Measurements from ENCODE around the gene ECE1. TPM values are rescaled to one million over a fixed set of nuclear protein-coding genes. Genes with fewer than 3 reads are reported as not detected.

Gene ECE1
- total and polyA plus RNA-seq, 2 of the 8 experiments (the other 6 are each of a cell fraction or from before 2014, with no cell fraction given) = 21.4 to 36.8 TPM

DNA sequence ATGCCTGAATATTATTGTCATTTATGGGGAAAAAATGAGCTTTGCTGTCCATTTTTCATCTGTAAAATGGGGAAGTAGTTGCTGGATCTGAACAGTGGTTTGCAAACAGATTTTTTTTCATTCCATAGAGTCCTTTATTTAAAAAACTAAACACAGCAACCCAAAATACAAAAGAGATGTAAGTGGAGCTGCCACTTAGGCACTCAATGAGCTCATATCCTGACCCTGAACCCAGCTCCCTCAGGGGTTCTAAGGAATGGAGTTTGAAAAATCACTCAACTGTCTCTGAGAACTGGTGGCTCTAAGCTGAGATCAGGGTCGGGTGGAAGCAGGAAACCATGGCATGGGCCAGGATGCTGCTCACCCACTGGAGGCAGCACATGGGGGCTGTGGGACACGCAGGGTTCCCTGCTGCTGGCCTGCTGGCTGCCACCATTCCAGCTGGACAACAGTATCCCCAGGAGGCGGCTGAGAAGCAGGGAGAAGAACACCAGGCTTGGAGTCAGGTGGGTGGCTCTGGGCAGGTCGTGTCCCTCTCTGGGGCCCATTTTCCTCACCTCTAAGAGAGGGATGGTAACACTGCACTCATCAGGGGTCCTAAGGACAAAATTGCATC lies 9.6 kb upstream of the ECE1 start (continued):
- TF ChIP-seq, protein P1, sequence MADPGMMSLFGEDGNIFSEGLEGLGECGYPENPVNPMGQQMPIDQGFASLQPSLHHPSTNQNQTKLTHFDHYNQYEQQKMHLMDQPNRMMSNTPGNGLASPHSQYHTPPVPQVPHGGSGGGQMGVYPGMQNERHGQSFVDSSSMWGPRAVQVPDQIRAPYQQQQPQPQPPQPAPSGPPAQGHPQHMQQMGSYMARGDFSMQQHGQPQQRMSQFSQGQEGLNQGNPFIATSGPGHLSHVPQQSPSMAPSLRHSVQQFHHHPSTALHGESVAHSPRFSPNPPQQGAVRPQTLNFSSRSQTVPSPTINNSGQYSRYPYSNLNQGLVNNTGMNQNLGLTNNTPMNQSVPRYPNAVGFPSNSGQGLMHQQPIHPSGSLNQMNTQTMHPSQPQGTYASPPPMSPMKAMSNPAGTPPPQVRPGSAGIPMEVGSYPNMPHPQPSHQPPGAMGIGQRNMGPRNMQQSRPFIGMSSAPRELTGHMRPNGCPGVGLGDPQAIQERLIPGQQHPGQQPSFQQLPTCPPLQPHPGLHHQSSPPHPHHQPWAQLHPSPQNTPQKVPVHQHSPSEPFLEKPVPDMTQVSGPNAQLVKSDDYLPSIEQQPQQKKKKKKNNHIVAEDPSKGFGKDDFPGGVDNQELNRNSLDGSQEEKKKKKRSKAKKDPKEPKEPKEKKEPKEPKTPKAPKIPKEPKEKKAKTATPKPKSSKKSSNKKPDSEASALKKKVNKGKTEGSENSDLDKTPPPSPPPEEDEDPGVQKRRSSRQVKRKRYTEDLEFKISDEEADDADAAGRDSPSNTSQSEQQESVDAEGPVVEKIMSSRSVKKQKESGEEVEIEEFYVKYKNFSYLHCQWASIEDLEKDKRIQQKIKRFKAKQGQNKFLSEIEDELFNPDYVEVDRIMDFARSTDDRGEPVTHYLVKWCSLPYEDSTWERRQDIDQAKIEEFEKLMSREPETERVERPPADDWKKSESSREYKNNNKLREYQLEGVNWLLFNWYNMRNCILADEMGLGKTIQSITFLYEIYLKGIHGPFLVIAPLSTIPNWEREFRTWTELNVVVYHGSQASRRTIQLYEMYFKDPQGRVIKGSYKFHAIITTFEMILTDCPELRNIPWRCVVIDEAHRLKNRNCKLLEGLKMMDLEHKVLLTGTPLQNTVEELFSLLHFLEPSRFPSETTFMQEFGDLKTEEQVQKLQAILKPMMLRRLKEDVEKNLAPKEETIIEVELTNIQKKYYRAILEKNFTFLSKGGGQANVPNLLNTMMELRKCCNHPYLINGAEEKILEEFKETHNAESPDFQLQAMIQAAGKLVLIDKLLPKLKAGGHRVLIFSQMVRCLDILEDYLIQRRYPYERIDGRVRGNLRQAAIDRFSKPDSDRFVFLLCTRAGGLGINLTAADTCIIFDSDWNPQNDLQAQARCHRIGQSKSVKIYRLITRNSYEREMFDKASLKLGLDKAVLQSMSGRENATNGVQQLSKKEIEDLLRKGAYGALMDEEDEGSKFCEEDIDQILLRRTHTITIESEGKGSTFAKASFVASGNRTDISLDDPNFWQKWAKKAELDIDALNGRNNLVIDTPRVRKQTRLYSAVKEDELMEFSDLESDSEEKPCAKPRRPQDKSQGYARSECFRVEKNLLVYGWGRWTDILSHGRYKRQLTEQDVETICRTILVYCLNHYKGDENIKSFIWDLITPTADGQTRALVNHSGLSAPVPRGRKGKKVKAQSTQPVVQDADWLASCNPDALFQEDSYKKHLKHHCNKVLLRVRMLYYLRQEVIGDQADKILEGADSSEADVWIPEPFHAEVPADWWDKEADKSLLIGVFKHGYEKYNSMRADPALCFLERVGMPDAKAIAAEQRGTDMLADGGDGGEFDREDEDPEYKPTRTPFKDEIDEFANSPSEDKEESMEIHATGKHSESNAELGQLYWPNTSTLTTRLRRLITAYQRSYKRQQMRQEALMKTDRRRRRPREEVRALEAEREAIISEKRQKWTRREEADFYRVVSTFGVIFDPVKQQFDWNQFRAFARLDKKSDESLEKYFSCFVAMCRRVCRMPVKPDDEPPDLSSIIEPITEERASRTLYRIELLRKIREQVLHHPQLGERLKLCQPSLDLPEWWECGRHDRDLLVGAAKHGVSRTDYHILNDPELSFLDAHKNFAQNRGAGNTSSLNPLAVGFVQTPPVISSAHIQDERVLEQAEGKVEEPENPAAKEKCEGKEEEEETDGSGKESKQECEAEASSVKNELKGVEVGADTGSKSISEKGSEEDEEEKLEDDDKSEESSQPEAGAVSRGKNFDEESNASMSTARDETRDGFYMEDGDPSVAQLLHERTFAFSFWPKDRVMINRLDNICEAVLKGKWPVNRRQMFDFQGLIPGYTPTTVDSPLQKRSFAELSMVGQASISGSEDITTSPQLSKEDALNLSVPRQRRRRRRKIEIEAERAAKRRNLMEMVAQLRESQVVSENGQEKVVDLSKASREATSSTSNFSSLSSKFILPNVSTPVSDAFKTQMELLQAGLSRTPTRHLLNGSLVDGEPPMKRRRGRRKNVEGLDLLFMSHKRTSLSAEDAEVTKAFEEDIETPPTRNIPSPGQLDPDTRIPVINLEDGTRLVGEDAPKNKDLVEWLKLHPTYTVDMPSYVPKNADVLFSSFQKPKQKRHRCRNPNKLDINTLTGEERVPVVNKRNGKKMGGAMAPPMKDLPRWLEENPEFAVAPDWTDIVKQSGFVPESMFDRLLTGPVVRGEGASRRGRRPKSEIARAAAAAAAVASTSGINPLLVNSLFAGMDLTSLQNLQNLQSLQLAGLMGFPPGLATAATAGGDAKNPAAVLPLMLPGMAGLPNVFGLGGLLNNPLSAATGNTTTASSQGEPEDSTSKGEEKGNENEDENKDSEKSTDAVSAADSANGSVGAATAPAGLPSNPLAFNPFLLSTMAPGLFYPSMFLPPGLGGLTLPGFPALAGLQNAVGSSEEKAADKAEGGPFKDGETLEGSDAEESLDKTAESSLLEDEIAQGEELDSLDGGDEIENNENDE (IDR thresholded peaks at IDR 0.05; ENCODE audit: insufficient replicate concordance, low read length) = no peak
- TF ChIP-seq BACH1 (IDR thresholded peaks at IDR 0.05; ENCODE audit: low read length) = no peak
- no peak for TF ChIP-seq SUZ12 (IDR thresholded peaks at IDR 0.05; ENCODE audit: low read length)
- TF ChIP-seq HDAC2 (IDR thresholded peaks at IDR 0.05; ENCODE audit: borderline replicate concordance in 1 of 2, low read depth in 2 of 2, low read length in 2 of 2) = no peak
- no peak for TF ChIP-seq BCL11A (IDR thresholded peaks at IDR 0.05; ENCODE audit: low read depth in 2 of 2, low read length in 2 of 2)
- TF ChIP-seq, protein P2, sequence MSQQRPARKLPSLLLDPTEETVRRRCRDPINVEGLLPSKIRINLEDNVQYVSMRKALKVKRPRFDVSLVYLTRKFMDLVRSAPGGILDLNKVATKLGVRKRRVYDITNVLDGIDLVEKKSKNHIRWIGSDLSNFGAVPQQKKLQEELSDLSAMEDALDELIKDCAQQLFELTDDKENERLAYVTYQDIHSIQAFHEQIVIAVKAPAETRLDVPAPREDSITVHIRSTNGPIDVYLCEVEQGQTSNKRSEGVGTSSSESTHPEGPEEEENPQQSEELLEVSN (IDR thresholded peaks at IDR 0.05) = no peak
- no peak for TF ChIP-seq JUN (IDR thresholded peaks at IDR 0.05; ENCODE audit: low read depth, low read length)
